Stimulated activated CD4-positive, alpha-beta T cell treated with anti-CD3 and anti-CD28 coated beads, TNF-alpha, amount 100 ng/mL, for 4 hours (primary cell): ENCODE measurements around the gene USP40.

Source experiments
- DNase-seq, 3 experiments: peaks; one replicate each; pipeline ENCODE4 v3.0.0-alpha.2; 2020; ENCODE audit warnings: low read depth in 3 of 3

USP40 gene

DNA sequence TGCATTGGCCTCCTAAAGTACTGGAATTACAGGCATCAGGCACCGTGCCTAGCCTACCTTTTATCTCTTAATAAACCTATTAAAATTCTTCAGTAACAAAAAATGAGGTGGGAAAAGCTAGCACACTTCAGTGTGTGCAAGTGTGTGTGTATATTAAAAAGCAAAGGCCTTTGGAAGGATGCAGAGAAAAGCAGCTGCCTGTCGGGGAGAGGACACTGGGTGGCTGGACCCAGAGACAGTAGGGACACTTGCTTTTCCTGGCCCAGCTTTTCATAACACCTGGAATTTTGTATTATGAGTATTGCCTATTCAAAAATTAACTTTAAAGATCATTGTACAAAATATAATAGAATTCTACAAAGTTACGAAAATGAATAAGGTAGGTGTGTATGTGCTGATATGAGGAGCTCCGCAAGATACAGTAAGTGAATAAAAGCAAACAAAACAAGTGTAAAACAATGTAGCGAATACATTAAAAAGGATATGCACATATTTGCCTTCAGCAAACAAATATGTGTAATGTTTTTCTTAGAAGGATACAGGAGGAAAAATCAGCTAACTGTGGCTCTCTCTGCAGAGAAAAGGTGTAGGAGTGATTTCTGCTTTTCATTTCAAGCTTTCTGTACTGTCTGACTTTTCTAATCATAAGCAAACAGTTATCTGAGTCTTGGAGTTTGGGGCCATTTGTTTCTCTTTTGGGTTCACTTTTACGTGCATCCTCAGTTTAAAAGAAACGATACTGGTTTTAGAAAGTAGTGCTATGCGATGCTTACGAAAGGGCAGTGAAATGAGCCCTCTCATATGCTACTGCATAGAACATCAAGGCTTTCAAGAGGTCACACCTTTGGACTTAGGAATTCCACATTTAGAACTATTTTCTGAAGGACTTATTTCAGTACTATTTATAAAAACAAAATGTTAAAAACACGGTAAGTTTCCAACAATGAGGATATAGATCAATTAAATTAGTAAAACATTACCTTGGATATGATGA is 70.8 kb downstream of the USP40 start:
- no peak for DNase-seq

DNA sequence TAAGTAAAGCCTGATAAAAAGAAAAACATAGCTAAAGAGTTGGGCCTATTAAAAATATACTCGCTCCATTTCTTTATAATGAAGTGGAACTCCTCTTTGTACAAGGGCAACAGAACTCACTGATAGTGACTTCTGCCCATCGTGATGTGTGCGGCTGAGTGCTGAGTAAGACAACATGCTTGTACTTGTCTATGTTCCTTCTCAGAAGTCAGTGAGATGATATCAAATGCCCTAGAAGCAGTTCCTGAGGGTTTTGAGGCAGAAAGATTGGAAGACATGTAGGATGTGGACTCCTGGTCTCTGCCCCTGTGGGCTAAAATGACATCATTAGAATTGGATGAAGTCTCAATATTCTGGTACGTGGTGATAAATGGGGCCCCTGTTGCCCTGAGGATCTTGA is 73.8 kb downstream of the USP40 start:
- DNase-seq, result no peak

DNA sequence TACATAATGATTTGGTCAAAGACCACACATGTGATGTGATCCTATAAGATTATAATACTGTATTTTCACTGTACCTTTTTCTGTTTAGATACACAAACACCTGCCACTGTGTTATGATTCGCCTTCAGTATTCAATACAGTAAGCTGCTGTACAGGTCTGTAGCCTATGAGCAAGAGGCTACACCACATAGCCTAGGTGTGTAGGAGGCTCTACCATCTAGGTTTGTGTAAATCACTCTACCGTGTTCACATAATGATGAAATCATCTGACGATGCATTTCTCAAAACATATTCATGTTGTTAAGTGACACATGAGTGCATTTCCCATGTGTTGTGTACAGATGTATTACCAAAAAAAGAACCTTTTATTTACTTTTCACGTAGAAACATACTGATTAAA is 74.5 kb downstream of the USP40 start:
- DNase-seq, result no peak

DNA sequence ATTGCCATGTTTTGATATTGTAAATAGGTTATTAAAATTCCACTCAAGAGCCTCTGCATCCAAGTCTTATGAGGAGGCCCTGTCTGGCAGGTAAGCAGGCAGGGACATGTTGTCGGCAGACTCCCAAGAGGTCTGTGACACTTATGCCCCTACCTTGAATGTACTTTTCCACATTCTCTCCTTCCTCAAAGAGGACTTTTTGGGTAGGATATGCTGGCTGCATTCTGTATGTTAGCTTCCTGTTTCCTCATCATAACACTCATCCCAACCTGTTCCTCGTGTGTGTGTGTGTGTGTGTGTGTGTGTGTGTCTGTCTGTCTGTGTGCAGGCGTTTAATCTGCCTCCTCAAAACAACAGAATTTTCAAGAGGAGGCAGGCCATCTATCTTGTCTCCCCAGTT is 75.3 kb downstream of the USP40 start:
- no peak for DNase-seq

DNA sequence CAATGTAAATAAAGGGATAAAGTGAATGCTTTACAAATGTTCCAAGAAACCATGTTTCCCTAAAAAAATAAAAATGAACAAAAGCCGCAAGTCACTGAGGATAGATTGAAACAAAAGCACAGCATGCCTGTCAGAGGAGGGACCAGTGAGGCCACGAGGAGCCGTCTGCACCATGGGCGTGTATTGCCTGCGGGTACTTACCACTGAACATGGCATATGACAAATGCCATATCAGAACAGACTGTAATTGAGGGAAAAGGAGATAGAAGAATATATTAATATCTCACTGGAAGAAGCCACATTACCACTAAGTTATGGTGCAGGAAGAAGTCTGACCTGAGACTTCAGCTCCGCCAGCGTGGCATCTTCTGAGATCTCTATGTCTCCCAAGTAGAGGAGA is 75.8 kb downstream of the USP40 start:
- no peak for DNase-seq

DNA sequence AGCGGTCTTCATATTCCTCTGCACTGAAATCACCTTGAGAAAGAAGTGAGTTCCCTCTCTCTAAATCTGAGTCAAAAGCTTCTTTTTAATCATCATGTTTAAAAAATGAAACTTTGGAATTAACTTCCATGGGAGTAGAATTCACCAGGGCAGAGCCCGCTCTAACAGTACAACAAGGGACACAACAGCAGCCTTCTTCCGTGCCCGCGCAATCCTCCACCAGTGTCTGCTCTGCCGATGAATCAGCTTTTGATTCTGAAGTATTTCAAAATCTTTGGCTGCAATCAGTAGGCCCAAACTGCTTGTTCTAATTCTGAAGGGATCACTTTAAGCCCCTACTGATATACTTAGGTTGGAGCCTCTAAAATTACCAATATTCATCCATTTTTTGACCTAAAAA is 76.9 kb downstream of the USP40 start:
- no peak for DNase-seq

DNA sequence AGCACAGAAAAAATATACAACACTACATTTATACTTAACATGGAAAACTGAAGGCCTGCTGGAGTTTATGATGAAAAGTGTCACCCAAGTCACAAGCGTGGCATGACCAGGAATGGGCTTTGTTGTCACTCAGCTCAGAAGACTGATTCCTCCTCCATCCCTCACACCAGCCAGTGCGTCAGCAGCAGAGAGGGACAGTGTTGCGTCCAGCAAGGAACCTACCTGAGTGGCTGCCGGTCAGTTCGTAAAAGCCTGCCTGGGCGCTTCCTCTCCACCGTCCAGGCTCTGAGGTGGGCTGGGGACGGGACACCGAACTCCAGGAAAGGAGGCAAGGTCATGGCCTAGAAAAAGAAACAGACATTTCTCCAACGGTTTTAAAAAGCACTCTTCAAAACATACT is 77.4 kb downstream of the USP40 start:
- DNase-seq, result no peak

DNA sequence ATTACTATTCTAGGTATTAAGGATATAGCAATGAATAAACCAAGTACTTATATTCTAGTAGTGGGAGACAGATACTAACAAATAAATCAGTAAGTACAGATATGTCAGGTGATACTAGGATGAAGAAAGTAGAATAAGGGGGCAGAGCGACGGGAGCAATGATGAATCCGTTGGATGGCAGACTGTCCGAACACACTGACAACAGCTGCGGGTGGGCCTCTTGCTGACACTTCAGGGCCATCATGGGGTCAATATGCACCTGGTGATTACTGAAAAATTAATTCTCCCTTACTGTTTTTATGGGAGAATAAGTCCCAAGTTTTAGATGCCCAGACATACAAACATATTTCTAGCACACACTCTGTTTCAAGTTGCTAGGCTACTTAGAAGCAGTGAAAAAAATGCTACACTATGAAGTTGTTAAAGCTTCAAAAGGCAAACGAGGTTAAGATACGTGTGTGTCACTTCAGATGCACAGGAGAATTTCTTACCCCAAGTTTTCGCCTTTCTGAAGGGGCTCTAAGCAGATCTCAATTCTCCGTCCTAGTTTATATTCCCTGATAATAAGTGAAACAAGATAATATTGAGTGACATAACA is 78.7 kb downstream of the USP40 start:
- DNase-seq, result no peak

DNA sequence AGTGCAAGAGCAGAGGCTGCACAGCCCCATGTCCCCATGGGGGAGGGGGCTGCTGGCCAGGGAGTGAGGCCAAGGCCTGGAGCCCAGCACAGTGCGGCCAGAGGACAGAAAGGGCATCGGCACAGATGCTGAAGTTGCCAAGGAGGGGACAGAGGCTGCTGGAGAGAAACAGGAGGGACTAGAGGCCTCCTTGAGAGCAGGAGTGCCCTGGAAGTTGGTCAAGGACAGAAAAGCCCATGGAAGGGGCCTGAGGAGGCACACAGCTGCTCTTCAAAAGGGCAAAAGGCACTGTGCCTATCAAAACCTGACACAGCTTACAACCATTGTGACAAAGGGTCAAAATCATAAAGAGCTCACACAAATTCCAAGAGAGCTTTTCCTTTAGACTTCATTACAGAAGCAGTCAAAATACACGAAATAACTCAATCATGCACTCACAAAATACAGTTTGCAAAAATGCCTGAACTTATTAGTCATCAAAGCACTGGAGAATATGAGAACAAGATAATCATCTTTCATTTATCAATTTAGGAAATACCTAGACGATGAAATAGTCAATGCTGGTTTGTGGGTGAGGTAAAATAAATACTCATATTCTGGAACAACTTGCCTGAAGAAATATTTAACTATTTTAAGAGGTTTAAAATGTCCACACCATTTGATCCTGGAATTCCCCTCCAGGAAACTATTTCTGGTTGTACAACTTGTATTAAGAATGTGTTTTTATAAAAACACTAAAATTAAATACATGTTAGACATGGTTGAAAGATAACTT is 79.6 kb downstream of the USP40 start:
- DNase-seq, result no peak

DNA sequence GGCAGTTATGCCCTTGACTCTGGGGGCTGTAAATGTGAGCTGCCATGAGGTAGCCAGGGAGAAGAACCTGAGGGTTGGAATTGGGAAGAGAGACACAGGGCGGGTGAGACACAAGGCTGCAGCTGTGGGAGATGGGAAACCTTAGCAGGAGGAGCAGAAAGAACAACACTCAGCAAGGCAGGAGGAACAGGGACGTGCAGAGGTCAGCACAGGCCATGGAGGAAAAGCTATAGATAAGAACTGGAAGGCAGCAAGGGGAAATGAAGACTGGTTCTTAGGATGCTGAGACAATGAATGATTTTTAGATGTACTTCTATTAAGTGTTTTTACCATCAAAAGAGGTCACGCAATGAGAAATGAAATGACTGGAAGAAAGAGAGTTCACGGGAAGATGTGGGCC is 80.2 kb downstream of the USP40 start:
- DNase-seq, result no peak

DNA sequence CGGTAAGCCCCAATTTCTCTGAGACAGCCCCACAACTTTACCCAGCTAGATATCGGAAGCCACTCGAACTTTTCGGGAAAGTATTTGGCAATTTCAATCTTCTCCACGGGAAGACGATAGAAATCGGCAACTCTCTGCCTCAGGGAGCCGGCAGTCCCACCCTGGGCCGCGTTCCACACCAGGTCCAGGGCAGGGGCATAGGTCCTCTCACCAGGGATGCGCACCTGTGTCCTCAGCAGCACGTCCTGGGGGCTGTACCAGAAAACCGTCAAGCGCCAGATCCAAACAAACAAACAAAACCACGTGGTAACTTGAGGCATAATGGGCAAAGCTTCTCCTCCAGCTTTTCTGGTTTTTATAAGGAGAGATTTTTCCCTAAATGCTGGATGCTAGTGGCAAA is 80.9 kb downstream of the USP40 start:
- DNase-seq, result no peak

DNA sequence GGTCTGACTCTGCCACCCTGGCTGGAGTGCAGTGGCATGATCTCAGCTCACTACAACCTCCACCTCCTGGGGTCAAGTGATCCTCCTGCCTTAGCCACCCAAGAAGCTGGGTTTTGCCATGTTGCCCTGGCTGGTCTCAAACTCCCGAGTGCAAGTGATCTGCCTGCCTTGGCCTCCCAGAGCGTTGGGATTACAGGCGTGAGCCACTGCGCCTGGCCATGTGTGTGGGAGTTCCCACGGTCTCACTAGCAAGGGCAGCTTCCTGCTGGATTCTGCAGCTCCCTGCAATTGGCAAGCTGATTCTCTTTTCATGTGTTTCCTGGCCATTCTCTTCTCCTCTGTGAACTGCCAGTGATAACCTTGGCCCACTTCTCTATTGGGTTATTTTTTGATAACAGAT is 84.0 kb downstream of the USP40 start:
- no peak for DNase-seq

DNA sequence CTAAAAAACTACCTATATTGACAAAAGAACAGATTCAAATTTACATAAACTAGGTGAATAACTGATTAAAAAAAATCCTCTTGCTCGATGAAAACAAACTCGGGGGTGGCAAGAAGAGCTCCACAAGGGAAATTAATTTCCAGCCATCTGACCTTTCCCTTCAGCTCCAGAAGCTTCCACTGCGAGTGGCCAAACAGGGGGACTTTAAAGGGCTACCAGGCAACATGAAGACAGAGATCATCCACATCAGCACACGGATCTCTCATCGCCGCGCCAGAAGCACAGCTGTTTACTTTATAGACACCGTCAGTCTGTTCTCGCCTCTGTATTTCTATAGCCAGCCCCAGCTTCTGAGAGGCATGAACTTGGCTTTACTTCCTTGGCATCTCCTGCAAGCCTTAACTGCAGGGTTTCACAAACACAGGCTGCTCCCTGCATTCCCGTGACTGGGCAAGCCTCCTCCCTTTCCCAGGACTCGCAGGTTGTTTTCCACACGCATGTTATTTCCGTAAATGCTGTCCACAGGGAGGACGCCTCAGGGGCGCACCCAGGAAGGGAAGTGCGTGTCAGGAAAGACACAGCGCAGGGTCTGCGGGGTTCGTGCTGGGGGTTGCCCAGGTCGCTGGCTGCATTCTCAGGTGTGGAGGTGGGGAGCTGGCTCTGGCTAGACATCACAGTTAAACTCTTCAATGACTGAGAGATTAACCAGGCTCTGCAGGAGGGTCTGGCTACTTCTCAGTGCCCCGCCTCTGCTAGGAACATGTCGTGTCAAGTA is 85.0 kb downstream of the USP40 start:
- DNase-seq, result no peak

DNA sequence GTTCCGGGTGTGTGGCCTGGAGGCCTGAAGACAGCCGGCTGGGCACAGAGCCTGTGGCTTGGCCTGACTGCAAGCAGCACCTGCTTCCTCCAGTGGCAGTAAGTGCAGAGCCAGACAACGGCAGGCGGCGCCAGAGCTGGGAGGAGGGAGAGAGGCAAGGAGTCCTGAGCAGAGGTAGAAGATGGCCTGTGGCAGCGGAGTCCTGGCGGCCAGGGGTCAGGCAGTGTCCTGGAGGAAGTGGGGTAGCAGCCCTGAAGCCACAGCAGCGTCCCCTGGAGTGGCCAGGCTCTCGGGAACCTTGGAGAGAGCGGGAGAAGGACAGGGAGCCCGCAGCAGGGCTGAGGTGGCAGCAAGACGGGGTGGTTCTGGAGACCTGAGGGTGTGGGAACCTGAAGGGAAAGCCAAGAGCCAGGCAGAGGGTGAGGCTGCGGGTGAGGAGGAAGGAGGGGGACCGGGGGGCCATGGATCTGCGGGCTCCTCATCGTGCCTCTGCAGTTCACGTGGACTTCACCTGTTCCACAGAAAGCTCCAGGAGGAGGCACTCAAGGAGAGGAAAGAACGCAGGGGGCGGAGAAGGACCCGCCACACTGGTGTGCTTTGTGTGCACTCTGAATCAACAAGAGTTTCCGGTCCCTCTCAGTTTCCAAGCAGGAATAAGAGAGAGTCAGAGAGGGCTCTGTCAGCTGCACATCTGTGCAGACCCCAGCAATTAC is 85.9 kb downstream of the USP40 start:
- DNase-seq, result no peak

DNA sequence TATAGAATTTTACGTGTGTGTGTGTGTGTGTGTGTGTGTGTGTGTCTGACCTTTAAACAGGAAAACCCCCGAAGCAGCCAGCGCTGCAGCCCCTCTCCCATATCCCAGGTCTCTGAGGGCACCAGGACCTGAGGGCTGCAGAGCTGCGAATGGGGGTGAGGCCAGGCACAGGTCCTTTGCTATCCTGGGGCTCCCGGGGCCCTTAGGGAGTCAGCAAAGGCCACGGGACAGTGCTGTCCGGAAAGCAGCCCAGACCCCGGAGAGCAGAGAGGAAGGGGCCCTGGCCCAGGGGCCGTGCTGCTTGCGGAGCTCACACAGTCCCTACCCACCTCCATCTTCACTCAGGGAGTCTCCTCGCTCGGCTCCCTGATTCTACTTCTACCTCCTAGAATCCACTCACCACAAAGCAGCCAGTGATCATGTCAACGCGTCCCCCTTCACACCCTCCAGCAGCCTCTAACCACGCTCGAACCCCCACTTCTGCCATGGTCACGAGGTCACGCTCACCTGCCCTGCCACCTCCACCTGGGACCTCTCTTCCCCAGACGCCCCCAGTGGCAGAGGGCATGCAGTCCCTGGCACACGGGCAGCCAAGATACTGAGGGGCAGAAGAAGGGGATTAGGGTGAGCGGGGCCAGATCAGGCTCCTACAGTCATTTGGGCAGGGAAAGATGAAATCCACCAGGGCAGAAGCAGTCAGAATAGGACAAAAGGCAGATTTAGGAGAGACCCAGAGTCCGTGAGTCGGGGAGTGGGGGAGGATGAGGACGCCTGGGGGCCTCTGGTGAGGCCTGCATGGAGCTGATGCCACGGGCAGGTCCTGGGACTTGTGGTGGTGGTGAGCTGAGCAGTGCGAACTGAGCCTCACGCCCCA is 86.7 kb downstream of the USP40 start:
- DNase-seq, result no peak

DNA sequence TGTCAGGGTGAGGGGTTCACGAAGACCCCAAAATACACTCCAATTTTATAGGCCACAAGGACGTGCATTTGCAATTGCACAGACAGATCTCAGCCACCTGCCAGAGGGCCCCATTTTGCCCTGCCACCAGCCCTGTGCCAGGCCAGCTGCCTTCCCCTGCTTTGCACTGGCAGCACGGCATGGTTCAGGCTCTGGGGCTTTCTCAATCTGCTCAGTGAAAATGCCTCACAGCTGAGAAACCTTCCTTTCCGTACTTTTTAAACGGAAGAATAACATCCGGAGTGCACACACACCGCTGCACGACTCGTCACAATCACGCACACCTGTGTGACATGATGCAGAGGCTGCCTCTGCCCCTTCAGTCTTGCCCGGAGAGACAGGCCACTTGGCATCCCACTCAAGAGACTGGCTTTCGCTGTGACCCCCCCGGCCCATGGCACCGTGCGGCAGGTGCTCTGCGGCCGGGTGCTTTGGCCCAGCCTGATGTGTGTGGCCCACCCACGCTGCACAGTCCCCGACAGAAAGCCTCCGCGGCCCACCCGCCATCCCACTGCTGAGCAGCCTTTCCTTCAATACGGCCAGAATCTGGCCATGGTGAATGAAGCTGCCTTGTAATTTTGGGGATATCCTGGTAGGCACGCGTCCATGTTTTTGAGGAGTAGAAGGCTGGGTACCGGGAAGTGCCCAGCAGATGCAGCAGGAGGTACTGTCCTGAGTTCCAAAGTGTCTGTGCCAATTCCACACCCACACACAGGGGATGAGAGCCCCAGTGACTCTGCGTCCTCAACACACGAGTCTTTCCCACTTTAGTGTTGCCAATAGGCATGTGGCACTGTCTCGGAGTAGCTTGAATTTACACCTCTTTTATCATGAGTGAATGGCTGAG is 88.8 kb downstream of the USP40 start:
- DNase-seq, result no peak

DNA sequence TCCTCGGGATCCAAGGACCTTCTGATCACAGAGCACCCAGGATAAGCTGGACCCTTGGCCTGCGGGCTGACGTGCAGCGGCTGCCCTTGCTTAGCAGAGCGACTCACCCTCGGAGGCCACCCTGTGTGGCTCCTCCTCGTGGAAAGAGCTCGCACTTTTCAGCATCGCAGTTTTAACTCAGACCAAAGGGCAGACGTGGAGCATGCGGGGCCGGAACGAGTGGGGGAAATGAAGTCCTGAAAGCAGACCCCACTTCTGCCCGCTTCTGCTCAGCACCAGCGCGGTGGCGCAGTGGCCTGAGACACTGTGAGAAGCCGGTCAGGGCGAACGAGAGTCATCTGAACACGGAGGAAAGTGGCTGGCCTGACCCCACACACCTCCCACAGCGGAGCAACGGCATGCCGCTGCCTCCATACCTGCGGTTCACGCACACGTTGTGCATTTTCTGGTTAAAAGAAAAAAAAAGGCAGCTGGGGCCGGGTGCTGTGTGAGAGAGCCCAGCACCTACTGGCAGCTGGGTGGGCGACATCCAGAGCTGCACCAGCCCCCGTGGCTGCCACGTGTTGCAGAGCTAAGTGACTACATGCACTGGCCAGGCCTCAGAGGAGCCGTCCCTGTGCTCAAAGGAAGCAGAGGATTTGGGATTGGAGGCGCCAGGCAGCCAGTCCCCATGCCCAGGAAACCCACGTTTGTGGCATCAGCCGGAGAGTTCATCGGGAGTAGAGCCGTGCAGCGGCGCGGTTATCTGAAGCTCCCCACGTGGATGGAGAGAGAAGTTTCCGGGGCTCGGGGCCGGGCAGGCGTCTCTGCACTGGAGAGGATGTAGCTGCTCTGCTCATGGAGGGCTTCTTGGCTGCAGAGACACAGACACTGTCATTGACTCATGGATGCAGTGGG is 89.7 kb downstream of the USP40 start:
- DNase-seq, result no peak

DNA sequence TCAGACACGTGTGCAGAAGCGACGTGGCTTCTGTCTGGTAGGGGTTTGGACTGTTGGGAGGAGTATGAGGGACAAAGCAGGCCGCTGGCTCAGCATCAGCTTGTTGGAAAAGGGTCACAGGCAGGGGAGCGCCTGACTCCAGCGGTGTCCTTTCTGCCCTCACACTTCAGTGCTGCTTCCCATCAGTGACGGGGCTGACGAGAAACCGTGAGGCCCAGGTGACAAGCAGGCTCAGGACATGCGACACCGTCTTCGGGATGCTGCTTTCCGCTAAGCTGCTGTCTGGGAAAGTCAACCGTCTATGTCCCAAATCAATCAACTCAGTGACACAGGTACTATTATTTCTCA is 90.5 kb downstream of the USP40 start:
- no peak for DNase-seq
